ENCODE data around the gene PYURF.

DNA sequence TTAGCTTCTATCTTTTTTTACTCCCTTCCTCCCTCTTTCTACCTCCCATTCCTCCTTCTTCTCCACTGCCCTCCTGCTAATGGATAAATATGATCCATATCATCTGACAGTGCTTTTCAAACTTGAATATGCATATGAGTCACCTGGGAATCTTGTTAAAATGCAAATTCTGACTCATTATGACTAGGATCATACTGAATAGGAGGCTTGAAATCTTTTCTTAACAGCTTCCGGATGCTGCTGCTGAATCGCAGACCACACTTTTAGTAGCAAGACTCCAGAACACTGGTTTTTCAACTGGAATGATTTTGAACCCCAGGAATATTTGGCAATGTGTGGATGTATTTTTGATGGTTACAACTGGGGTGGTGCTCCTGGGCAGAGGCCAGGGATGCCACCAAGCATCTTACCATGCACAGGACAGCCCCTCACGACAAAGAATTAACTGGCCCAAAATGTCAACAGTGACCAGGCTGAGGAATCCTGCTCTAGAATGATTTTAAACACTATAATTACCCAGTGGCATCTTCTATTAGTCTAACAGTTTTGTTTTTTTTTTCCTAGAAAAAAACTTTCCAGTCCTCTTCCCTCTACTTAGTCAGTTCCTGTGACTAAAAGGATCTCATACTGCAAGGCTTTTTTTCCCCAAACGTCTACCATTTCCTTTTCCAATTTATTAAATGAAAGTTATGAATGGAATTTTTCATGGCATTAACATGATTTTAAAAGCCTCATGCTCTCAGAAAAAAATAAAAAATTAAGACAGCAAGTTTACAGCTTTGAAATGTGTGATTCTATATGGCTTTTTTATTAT is 10.6 kb upstream of the PYURF start:
- no peak for TF ChIP-seq TAF1 (IDR thresholded peaks at IDR 0.05; ENCODE audit: low read depth)
- TF ChIP-seq MAX (IDR thresholded peaks at IDR 0.05), result no peak
- TF ChIP-seq EP300 (IDR thresholded peaks at IDR 0.05; ENCODE audit: borderline replicate concordance), result no peak
- no peak for TF ChIP-seq RAD21 (IDR thresholded peaks at IDR 0.05; ENCODE audit: low read depth)
- no peak for TF ChIP-seq TCF12 (IDR thresholded peaks at IDR 0.05; ENCODE audit: low read depth)
- no peak for TF ChIP-seq CREB1 (IDR thresholded peaks at IDR 0.05; ENCODE audit: low read depth)
- TF ChIP-seq ZBTB7A (IDR thresholded peaks at IDR 0.05; ENCODE audit: low read depth), result no peak
- no peak for TF ChIP-seq NFIC (IDR thresholded peaks at IDR 0.05)
- TF ChIP-seq, protein P1, sequence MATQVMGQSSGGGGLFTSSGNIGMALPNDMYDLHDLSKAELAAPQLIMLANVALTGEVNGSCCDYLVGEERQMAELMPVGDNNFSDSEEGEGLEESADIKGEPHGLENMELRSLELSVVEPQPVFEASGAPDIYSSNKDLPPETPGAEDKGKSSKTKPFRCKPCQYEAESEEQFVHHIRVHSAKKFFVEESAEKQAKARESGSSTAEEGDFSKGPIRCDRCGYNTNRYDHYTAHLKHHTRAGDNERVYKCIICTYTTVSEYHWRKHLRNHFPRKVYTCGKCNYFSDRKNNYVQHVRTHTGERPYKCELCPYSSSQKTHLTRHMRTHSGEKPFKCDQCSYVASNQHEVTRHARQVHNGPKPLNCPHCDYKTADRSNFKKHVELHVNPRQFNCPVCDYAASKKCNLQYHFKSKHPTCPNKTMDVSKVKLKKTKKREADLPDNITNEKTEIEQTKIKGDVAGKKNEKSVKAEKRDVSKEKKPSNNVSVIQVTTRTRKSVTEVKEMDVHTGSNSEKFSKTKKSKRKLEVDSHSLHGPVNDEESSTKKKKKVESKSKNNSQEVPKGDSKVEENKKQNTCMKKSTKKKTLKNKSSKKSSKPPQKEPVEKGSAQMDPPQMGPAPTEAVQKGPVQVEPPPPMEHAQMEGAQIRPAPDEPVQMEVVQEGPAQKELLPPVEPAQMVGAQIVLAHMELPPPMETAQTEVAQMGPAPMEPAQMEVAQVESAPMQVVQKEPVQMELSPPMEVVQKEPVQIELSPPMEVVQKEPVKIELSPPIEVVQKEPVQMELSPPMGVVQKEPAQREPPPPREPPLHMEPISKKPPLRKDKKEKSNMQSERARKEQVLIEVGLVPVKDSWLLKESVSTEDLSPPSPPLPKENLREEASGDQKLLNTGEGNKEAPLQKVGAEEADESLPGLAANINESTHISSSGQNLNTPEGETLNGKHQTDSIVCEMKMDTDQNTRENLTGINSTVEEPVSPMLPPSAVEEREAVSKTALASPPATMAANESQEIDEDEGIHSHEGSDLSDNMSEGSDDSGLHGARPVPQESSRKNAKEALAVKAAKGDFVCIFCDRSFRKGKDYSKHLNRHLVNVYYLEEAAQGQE (IDR thresholded peaks at IDR 0.05; ENCODE audit: low read depth), result no peak
- no peak for TF ChIP-seq YY1 (IDR thresholded peaks at IDR 0.05; ENCODE audit: low read depth)
- TF ChIP-seq TEAD4 (IDR thresholded peaks at IDR 0.05), result no peak
- TF ChIP-seq FOXM1 (IDR thresholded peaks at IDR 0.05; ENCODE audit: borderline replicate concordance, low read depth), result no peak
- no peak for TF ChIP-seq EGR1 (IDR thresholded peaks at IDR 0.05)
- no peak for TF ChIP-seq CEBPB (IDR thresholded peaks at IDR 0.05)

Measured in Ishikawa (cell line).